Cardiac muscle cell (in vitro differentiated cells and primary cell): ENCODE data around the gene NDUFB4. TPM values are rescaled to one million over a fixed set of nuclear protein-coding genes. Genes with fewer than 3 reads are reported as not detected.

ENCODE experiments used
- DNase-seq, 2 donors: peaks; one replicate each; pipeline versions ENCODE4 v3.0.0 to v3.0.0-alpha.2; 2010 to 2017; ENCODE audit warnings: low read depth in 1 of 2, low spot score in 1 of 2
- H3K27ac ChIP-seq: fragments of 200-600 bp; sonication (generic); 2 replicates; pipeline ENCODE4 v1.5.1; 2016
- H3K27me3 ChIP-seq: fragments of 200-600 bp; sonication (generic); 2 replicates; pipeline ENCODE4 v1.6.0; 2016; ENCODE audit warnings: control low read depth
- H3K36me3 ChIP-seq: fragments of 200-600 bp; sonication (generic); 2 replicates; pipeline ENCODE4 v1.5.1; 2016; ENCODE audit warnings: control low read depth
- H3K4me1 ChIP-seq: fragments of 200-600 bp; sonication (generic); 2 replicates; pipeline ENCODE4 v1.8.1; 2017; ENCODE audit warnings: low read depth, mild to moderate bottlenecking, mixed run types
- H3K4me3 ChIP-seq: fragments of 200-600 bp; sonication (generic); 2 replicates; pipeline ENCODE4 v1.5.1; 2016; ENCODE audit warnings: mild to moderate bottlenecking
- H3K9me3 ChIP-seq: fragments of 200-600 bp; sonication (generic); 2 replicates; pipeline ENCODE4 v1.5.1; 2017; ENCODE audit warnings: low read depth, mild to moderate bottlenecking, control low read depth
- polyA plus RNA-seq: library from polyadenylated mRNA; unstranded; fragments of >200 nt; fragmentation: Nextera tagmentation; extraction: Ambion mirVana; gene quantifications from 2 replicates; pipeline ENCODE4 v1.2.1, GENCODE V29; 2016
- total RNA-seq: library from RNA; depleted of rRNA; stranded (reverse); fragments of >200 nt; gene quantifications from 2 replicates; pipeline ENCODE4 v1.2.3, GENCODE V29; 2016
- TF ChIP-seq, protein P1 (sequence below): IDR thresholded peaks from 2 replicates; pipeline ENCODE4 v1.5.1; 2012; ENCODE audit warnings: low read depth, mild to moderate bottlenecking, low read length

The NDUFB4 gene
- total and polyA plus RNA-seq, 2 experiments from 2014 or later, result 67.0 to 396 TPM

GRCh38 chr3:120555657-120556509 lies 40.3 kb upstream of the NDUFB4 start:
- TF ChIP-seq, protein P1, sequence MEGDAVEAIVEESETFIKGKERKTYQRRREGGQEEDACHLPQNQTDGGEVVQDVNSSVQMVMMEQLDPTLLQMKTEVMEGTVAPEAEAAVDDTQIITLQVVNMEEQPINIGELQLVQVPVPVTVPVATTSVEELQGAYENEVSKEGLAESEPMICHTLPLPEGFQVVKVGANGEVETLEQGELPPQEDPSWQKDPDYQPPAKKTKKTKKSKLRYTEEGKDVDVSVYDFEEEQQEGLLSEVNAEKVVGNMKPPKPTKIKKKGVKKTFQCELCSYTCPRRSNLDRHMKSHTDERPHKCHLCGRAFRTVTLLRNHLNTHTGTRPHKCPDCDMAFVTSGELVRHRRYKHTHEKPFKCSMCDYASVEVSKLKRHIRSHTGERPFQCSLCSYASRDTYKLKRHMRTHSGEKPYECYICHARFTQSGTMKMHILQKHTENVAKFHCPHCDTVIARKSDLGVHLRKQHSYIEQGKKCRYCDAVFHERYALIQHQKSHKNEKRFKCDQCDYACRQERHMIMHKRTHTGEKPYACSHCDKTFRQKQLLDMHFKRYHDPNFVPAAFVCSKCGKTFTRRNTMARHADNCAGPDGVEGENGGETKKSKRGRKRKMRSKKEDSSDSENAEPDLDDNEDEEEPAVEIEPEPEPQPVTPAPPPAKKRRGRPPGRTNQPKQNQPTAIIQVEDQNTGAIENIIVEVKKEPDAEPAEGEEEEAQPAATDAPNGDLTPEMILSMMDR, result no peak
- Histone ChIP-seq H3K9me3 (no peaks in the 10 kb centered on the region), H3K27me3 (no peaks in the 10 kb centered on the region), H3K4me3 (no peak overlapping the region), H3K4me1 (peaks cover 13% of the 10 kb centered on the region), H3K27ac (no peak overlapping the region), H3K36me3 (no peaks in the 10 kb centered on the region)
- DNase-seq, result peak in 1 of 2 donors; percentile 37

DNA sequence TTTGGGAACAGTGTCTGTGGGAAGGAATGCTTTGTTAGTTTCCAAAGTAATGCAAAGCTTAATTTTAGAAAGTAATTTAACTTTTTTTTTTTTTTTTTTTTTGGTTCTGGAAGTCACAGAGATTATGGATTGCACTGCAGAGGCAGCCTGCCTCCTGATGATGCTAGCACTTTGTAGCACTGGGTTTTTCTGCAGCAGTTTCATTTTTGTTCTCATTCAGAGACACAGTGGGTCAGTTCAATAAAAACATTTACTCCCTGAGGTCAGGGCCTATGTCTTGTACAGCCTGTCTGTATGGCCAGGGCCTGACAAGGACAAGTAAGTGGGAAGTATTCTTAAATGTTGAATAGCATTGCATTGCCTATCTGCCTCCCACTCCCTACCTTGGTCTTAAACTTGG lies 39.0 kb upstream of the NDUFB4 start:
- no peaks in the 10 kb centered on the region for H3K27me3 ChIP-seq
- no peak for DNase-seq
- TF ChIP-seq, protein P1, result no peak
- H3K4me3 ChIP-seq, result no peak overlapping the region
- H3K9me3 ChIP-seq, result no peaks in the 10 kb centered on the region
- H3K27ac ChIP-seq, result no peak overlapping the region
- H3K4me1 ChIP-seq, result peaks cover 13% of the 10 kb centered on the region
- H3K36me3 ChIP-seq, result no peaks in the 10 kb centered on the region

DNA sequence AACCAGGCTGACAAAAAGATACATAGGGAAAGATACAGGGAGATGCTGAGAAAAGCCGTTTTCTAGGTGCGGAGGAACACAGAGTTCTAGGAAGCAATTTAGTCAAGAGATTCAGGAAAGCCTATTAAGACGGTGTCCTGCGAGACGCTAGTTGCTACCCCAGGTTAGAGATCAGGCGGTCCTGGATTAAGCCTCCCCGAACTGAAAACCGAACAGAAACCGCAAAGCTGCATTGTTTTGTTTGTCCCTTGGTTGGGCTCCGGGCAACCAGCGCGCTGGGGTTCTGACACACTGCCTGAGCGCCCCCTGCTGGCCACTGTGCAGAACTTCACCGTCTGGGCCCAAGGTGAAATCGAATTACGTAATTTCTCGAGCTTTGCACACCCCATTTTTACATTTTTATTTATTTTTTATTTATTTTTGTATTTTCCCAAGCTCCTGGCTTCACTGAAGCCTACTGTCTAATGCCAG lies 37.3 kb upstream of the NDUFB4 start:
- TF ChIP-seq, protein P1, result peak; percentile 93
- no peaks in the 10 kb centered on the region for H3K9me3 ChIP-seq
- peak overlapping the region; percentile 31 for H3K4me3 ChIP-seq
- H3K4me1 ChIP-seq, result peaks cover 13% of the 10 kb centered on the region
- H3K36me3 ChIP-seq, result no peaks in the 10 kb centered on the region
- peak; percentile 90 to 96 for DNase-seq
- no peaks in the 10 kb centered on the region for H3K27me3 ChIP-seq
- H3K27ac ChIP-seq, result peak overlapping the region; percentile 84

GRCh38 chr3:120559242-120560061 lies 36.7 kb upstream of the NDUFB4 start:
- DNase-seq, result peak; percentile 56 to 59
- H3K9me3 ChIP-seq, result no peaks in the 10 kb centered on the region
- no peaks in the 10 kb centered on the region for H3K36me3 ChIP-seq
- H3K4me1 ChIP-seq, result peaks cover 13% of the 10 kb centered on the region
- TF ChIP-seq, protein P1, result no peak
- no peaks in the 10 kb centered on the region for H3K27me3 ChIP-seq
- peak overlapping the region; percentile 84 for H3K27ac ChIP-seq
- peak overlapping the region; percentile 31 for H3K4me3 ChIP-seq

GRCh38 chr3:120560304-120561250 lies 35.6 kb upstream of the NDUFB4 start:
- Histone ChIP-seq H3K9me3 (no peaks in the 10 kb centered on the region), H3K36me3 (no peaks in the 10 kb centered on the region), H3K27me3 (no peaks in the 10 kb centered on the region), H3K4me3 (no peak overlapping the region), H3K27ac (no peak overlapping the region), H3K4me1 (peaks cover 13% of the 10 kb centered on the region)
- TF ChIP-seq, protein P1, result no peak
- no peak for DNase-seq
